GM23248 (cell line): ENCODE results near the gene ATP2B2. TPM values are rescaled to one million over a fixed set of nuclear protein-coding genes. Genes with fewer than 3 reads are reported as not detected.

ENCODE experiments used
- DNase-seq: peaks from one replicate; pipeline ENCODE4 v3.0.0-alpha.2; 2015
- H2AFZ ChIP-seq: fragments of 200-600 bp; sonication (generic); 2 replicates; pipeline ENCODE4 v1.6.1; 2016; ENCODE audit warnings: antibody characterized with exemption
- H3F3A ChIP-seq: fragments of 200-600 bp; sonication (generic); 2 replicates; pipeline ENCODE4 v1.6.1; 2016; ENCODE audit warnings: mild to moderate bottlenecking, antibody characterized with exemption, mixed run types; ENCODE audit not compliant: insufficient read depth
- H3K27ac ChIP-seq: fragments of 200-600 bp; sonication (generic); 2 replicates; pipeline ENCODE4 v1.5.1; 2016; ENCODE audit warnings: mild to moderate bottlenecking
- H3K27me3 ChIP-seq: fragments of 200-600 bp; sonication (generic); replicated peaks from 2 replicates; pipeline ENCODE4 v1.6.1; 2016; ENCODE audit warnings: mild to moderate bottlenecking; ENCODE audit not compliant: insufficient read depth
- H3K36me3 ChIP-seq: fragments of 200-600 bp; sonication (generic); 2 replicates; pipeline ENCODE4 v1.6.1; 2016; ENCODE audit warnings: low read depth, mild to moderate bottlenecking
- H3K4me1 ChIP-seq: fragments of 200-600 bp; sonication (generic); 2 replicates; pipeline ENCODE4 v1.6.1; 2016; ENCODE audit warnings: mild to moderate bottlenecking; ENCODE audit not compliant: insufficient read depth
- H3K4me2 ChIP-seq: fragments of 200-600 bp; sonication (generic); one replicate; pipeline ENCODE4 v1.6.1; 2016; ENCODE audit warnings: mild to moderate bottlenecking; ENCODE audit not compliant: unreplicated experiment
- H3K4me3 ChIP-seq: fragments of 200-600 bp; sonication (generic); 2 replicates; pipeline ENCODE4 v1.5.1; 2016; ENCODE audit warnings: mild to moderate bottlenecking
- H3K79me2 ChIP-seq: fragments of 200-600 bp; sonication (generic); 2 replicates; pipeline ENCODE4 v1.6.1; 2016; ENCODE audit warnings: mild to moderate bottlenecking; ENCODE audit not compliant: insufficient read depth
- H3K9ac ChIP-seq: fragments of 200-600 bp; sonication (generic); 2 replicates; pipeline ENCODE4 v1.6.1; 2016; ENCODE audit warnings: mild to moderate bottlenecking
- H3K9me2 ChIP-seq: fragments of 200-600 bp; sonication (generic); 2 replicates; pipeline ENCODE4 v1.6.1; 2016; ENCODE audit warnings: mixed run types, mild to moderate bottlenecking, moderate library complexity; ENCODE audit not compliant: insufficient read depth
- H3K9me3 ChIP-seq: fragments of 200-600 bp; sonication (generic); one replicate; pipeline ENCODE4 v1.6.1; 2017; ENCODE audit warnings: low read depth
- H4K20me1 ChIP-seq: fragments of 200-600 bp; sonication (generic); 2 replicates; pipeline ENCODE4 v1.6.0; 2016; ENCODE audit not compliant: insufficient read depth
- EZH2 ChIP-seq: fragments of 200-600 bp; sonication (generic); IDR thresholded peaks from 2 replicates; pipeline ENCODE4 v1.6.1; 2018; ENCODE audit warnings: antibody characterized with exemption, mild to moderate bottlenecking; ENCODE audit not compliant: insufficient read depth, poor library complexity, severe bottlenecking
- EZH2phosphoT487 ChIP-seq: fragments of 200-600 bp; sonication (generic); IDR thresholded peaks from 2 replicates; pipeline ENCODE4 v1.6.1; 2018; ENCODE audit warnings: antibody characterized with exemption, moderate library complexity, mild to moderate bottlenecking, low read depth; ENCODE audit not compliant: insufficient read depth
- WGBS, 2 experiments: methylation state at CpG; one replicate each; pipeline ENCODE4 v1.1.6; 2015 to 2017; ENCODE audit warnings: low lambda C conversion rate in 2 of 2, low coverage in 1 of 2; ENCODE audit errors: missing lambda C conversion rate in 2 of 2; 5-methylcytosine and 5-hydroxymethylcytosine counted together
- in situ Hi-C: fragments of 300-500 bp; cut with MboI; formaldehyde crosslinking; loops from 2 replicates; pipeline ENCODE4 v1.15.0; 2020
- polyA plus RNA-seq: library from polyadenylated mRNA; unstranded; fragments of >200 nt; fragmentation: Nextera tagmentation; extraction: Ambion mirVana; gene quantifications from 2 replicates; pipeline ENCODE4 v1.2.1, GENCODE V29; 2016
- total RNA-seq: library from RNA; depleted of rRNA; stranded (reverse); fragments of >200 nt; shearing (Covaris generic); gene quantifications from 2 replicates; pipeline ENCODE4 v1.2.3, GENCODE V29; 2014

The ATP2B2 gene
- total and polyA plus RNA-seq, 2 experiments from 2014 or later: not detected

- H3K79me2 ChIP-seq: no peaks in the 10 kb centered on the region
- TF ChIP-seq EZH2: no peak
- no peak for TF ChIP-seq EZH2phosphoT487
- in situ Hi-C loops: no loop called here
- H3K36me3 ChIP-seq: no peaks in the 10 kb centered on the region
- H4K20me1 ChIP-seq: no peaks in the 10 kb centered on the region
- H3K4me1 ChIP-seq: no peaks in the 10 kb centered on the region
- no peak for DNase-seq
- peaks cover 19% of the 10 kb centered on the region for H3K27me3 ChIP-seq
- no peak overlapping the region for H3K4me2 ChIP-seq
- no peaks in the 10 kb centered on the region for H3K9me2 ChIP-seq
- H3K4me3 ChIP-seq: no peak overlapping the region
- H3F3A ChIP-seq: no peaks in the 10 kb centered on the region
- 22 to 32% methylated on average over 5 of the region's 5 CpGs for WGBS, 2 experiments
- no peak overlapping the region for H3K9ac ChIP-seq
- no peaks in the 10 kb centered on the region for H3K9me3 ChIP-seq
- H3K27ac ChIP-seq: no peak overlapping the region
- no peak overlapping the region for H2AFZ ChIP-seq
Observed at GRCh38 chr3:10466186-10466585, 39.2 kb downstream of the ATP2B2 start.

- WGBS, 2 experiments: 0 to 10% methylated on average over 1 of the region's 1 CpG
- no peaks in the 10 kb centered on the region for H4K20me1 ChIP-seq
- peaks cover 13% of the 10 kb centered on the region for H3K27me3 ChIP-seq
- H3K9me3 ChIP-seq: no peaks in the 10 kb centered on the region
- no peak overlapping the region for H3K27ac ChIP-seq
- in situ Hi-C loops: no loop called here
- H3K4me3 ChIP-seq: no peak overlapping the region
- H3F3A ChIP-seq: no peaks in the 10 kb centered on the region
- H3K36me3 ChIP-seq: no peaks in the 10 kb centered on the region
- H3K9ac ChIP-seq: no peak overlapping the region
- no peak overlapping the region for H2AFZ ChIP-seq
- H3K9me2 ChIP-seq: no peaks in the 10 kb centered on the region
- no peak for TF ChIP-seq EZH2
- TF ChIP-seq EZH2phosphoT487: no peak
- H3K79me2 ChIP-seq: no peaks in the 10 kb centered on the region
- no peak for DNase-seq
- no peak overlapping the region for H3K4me2 ChIP-seq
- no peaks in the 10 kb centered on the region for H3K4me1 ChIP-seq
Observed at GRCh38 chr3:10465161-10465560, 40.2 kb downstream of the ATP2B2 start.

- no peaks in the 10 kb centered on the region for H4K20me1 ChIP-seq
- H3K4me1 ChIP-seq: no peaks in the 10 kb centered on the region
- peaks cover 7% of the 10 kb centered on the region for H3K27me3 ChIP-seq
- no peaks in the 10 kb centered on the region for H3F3A ChIP-seq
- H3K9me3 ChIP-seq: no peaks in the 10 kb centered on the region
- in situ Hi-C loops: no loop called here
- no peaks in the 10 kb centered on the region for H3K9me2 ChIP-seq
- H3K9ac ChIP-seq: no peak overlapping the region
- 50 to 61% methylated on average over 12 to 21 of the region's 21 CpGs for WGBS, 2 experiments
- H2AFZ ChIP-seq: no peak overlapping the region
- no peak overlapping the region for H3K4me2 ChIP-seq
- no peak overlapping the region for H3K4me3 ChIP-seq
- TF ChIP-seq EZH2 (no peak), EZH2phosphoT487 (no peak)
- H3K27ac ChIP-seq: no peak overlapping the region
- no peaks in the 10 kb centered on the region for H3K36me3 ChIP-seq
- no peak for DNase-seq
- H3K79me2 ChIP-seq: no peaks in the 10 kb centered on the region
Observed at GRCh38 chr3:10463533-10464434, 41.6 kb downstream of the ATP2B2 start.

GRCh38 chr3:10462641-10463532, 42.5 kb downstream of the ATP2B2 start:
- 28 to 33% methylated on average over 10 of the region's 10 CpGs for WGBS, 2 experiments
- in situ Hi-C loops: no loop called here
- H3K9me2 ChIP-seq: no peaks in the 10 kb centered on the region
- no peaks in the 10 kb centered on the region for H3F3A ChIP-seq
- peaks cover 3% of the 10 kb centered on the region for H3K27me3 ChIP-seq
- H3K4me3 ChIP-seq: no peak overlapping the region
- DNase-seq: no peak
- H3K4me2 ChIP-seq: no peak overlapping the region
- no peak overlapping the region for H3K27ac ChIP-seq
- H3K79me2 ChIP-seq: no peaks in the 10 kb centered on the region
- no peaks in the 10 kb centered on the region for H3K4me1 ChIP-seq
- H3K9me3 ChIP-seq: no peaks in the 10 kb centered on the region
- H3K9ac ChIP-seq: no peak overlapping the region
- TF ChIP-seq EZH2phosphoT487 (no peak), EZH2 (no peak)
- H4K20me1 ChIP-seq: no peaks in the 10 kb centered on the region
- no peak overlapping the region for H2AFZ ChIP-seq
- H3K36me3 ChIP-seq: no peaks in the 10 kb centered on the region
